ENCODE data around the gene ETDC.

- no peak for TF ChIP-seq CTCF (IDR thresholded peaks at IDR 0.05)
- no peak for TF ChIP-seq POLR2A (IDR thresholded peaks at IDR 0.05)
Measured at GRCh38 chrX:135302269-135302873, 6.9 kb upstream of the ETDC start.
